GM12801 (cell line): ENCODE results near the gene SV2C.

Experiments
- TF ChIP-seq, protein P1 (sequence below): IDR thresholded peaks from one replicate; pipeline ENCODE4 v1.5.1; 2011; ENCODE audit warnings: control low read depth; ENCODE audit not compliant: insufficient read length; ENCODE audit errors: extremely low read depth

Gene SV2C

DNA sequence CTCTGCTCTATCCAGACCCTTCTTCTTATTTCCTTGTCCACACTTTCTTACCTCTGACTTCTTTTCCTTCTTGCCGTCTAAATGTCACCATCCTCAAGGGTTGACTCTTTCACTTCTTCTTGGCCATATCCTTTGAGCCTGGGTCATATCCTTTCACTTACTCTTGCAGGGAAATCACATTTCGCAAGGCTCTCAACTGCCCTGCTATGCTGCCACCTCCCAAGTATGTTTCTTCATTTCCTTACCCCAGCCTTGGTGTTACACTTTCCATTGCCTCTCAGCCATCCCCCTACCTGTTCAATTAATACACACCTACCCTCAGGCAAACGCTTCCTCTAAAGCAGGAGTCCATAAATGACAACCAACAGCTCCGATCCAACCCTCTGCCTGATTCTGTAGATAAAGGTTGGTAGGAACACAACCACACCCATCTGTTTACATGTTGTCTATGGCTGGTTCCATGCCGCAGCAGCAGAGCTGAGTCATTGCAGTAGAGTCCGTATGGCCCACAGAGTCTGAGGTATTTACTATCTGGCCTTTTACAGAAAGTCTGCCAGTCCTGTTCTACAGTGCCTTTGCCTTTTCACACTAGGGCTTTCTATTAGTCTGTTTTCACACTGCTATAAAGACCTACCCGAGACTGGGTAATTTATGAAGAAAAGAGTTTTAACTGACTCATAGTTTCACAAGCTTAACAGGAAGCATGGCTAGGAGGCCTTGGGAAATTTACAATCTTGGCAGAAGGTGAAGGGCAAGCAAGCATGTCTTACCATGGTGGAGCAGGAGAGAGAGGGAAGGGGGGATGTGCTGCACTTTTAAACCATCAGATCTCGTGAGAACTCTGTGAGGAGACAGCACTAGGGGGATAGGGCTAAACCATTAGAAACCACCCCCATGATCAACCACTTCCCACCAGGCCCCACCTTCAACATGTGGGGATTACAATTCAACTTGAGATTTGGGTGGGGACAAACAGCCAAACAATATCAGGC lies 97.9 kb downstream of the SV2C start:
- TF ChIP-seq, protein P1, sequence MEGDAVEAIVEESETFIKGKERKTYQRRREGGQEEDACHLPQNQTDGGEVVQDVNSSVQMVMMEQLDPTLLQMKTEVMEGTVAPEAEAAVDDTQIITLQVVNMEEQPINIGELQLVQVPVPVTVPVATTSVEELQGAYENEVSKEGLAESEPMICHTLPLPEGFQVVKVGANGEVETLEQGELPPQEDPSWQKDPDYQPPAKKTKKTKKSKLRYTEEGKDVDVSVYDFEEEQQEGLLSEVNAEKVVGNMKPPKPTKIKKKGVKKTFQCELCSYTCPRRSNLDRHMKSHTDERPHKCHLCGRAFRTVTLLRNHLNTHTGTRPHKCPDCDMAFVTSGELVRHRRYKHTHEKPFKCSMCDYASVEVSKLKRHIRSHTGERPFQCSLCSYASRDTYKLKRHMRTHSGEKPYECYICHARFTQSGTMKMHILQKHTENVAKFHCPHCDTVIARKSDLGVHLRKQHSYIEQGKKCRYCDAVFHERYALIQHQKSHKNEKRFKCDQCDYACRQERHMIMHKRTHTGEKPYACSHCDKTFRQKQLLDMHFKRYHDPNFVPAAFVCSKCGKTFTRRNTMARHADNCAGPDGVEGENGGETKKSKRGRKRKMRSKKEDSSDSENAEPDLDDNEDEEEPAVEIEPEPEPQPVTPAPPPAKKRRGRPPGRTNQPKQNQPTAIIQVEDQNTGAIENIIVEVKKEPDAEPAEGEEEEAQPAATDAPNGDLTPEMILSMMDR, result no peak

DNA sequence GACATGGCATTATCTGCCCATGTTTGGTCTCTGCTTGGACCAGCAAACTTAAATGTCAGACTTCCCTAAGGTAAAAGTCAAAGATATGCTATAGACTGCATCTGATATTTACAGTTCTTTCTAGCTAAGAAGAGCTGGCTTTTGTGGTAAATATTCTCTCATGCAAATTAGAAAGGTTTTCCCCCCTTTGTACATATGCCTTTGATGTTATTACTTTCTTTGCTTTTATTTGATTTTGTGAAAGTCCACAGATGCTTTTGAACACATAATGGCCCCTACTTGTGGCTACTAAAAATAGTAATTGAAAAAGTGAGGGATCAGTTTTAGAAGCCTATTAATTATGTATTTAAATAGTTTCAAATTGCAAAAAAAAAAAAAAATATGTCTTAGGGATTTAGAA lies 104.2 kb downstream of the SV2C start:
- TF ChIP-seq, protein P1, result no peak

DNA sequence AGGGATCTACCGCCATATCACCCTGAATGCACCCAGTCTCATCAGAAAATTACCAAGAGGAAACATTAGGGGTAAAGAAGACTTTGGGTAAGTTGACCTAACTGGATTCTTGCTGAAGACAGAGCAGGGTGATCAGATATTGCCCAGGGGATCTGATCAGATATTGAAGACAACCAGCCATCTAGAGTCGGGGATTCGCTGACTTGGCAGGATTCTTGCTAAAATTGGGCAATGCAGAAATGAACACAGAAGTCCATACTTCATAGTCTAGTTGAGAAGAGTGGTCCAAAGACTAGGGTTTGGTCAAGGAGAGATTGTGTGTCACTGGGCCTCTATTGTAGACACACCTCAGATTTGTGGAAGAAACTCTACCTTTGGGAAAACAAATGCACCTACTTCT lies 107.2 kb downstream of the SV2C start:
- TF ChIP-seq, protein P1, result no peak

DNA sequence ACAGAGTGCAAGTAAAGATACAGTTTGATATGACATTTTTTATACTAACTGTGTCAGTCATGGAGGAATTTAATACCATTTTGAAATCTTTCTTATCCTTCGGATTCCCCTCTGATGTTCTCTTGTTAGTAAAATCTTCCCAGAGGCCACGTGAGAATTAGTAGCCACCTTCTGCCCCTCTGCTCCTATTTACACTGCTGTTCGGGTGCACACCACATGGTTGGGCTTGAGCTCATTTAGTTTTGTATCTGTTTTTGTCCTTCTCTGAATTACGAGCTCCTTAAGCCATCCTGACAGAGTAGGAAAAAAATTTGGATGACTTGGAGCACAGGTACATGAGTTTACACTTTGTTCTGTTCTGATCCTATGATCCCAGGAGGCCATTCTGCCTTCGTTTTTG lies 109.7 kb downstream of the SV2C start:
- TF ChIP-seq, protein P1, result no peak

DNA sequence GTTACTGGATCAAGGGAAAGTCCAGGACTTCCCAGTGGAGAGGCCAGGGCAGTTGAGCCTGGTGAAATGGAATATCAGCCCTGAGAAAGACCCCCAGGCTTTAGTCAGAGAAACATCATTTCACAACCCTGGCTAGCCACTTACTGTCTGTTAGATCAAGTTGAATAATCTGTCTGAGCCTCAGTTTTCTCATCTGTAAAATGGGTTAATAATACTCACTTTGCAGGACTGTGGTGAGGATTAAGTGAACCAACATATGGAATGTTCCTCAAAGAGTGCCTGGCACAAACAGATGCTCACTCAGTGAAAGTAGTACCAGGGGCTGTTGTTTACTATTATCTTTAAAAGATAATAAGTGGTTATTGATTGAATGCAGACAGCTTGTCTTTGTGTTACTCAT lies 110.5 kb downstream of the SV2C start:
- TF ChIP-seq, protein P1, result no peak

DNA sequence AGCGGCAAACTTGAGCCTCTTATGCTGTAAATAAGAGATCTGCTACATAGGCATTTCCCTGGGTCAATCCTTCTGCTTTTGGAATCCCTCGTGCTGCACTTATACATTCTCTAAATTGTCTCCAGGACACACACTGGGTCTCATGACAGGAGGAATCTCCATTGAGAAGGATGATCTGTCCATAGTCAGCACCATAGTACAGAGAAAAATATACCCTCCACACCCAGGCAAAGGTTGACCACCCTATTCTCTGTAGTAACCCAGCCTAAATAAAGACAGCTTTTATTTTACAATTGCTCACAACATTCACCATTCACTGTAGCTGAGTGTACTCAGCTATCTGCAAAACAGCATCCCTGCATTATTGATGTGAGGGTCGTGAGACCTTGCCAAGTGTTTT lies 111.2 kb downstream of the SV2C start:
- TF ChIP-seq, protein P1, result no peak

DNA sequence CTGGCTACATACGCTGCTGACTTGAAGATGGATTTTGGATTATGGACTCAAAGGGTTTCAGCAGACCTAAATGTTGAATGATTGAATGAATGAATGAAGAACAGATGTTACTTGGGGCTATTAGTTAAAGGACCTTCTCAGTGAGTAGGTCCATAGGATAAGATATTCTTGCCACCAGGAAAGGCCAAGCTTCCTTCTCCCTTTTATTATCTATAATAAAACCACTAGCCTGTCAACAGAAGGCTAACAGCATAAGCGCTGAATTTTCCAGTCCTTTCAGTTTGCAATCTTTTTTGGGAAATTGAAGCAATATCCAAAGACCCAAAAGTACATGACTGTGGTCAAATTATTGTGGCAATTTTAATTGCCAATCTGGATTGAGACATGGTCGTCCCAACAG lies 113.3 kb downstream of the SV2C start:
- TF ChIP-seq, protein P1, result no peak
